Measurements from ENCODE around the gene CROCC.
"Not testable (repeated sequence)": the region's sequence is repeated elsewhere in the genome, so short reads cannot be mapped to it uniquely, and the experiment has no call there.

CROCC gene

GRCh38 chr1:16888860-16889816 lies 32.6 kb upstream of the CROCC start:
- ChIA-PET CTCF (no interaction called here), POLR2A (no interaction called here)
- TF ChIP-seq CTCF (IDR thresholded peaks at IDR 0.05; ENCODE audit: control extremely low read depth, extremely low read depth, low read depth, missing control alignments): peak; percentile 13
- peak; percentile 48 for DNase-seq (ENCODE audit: extremely low spot score)

DNA sequence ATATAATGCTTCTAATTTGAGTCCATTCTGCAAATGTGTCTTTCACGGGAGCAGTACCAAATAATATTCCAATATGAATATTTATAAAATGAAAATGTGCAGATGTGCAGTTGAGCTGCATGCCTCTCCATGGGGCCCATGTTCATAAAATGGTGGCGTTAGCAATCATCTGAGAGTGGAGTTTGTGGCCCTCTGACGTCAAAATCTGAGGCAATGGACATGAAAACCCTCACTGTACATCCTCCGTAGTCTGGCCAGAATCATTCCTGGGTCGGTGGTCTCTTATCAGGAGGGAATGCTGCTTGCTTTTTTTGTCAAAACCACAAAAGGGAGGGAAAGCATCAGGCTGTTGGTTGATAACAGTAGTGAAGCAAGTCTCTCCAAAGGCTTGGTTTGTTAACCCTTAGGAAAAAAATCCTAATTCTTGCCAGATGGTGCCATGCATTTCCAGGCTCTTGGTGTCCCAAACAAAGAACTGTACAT lies 31.2 kb upstream of the CROCC start:
- DNase-seq (ENCODE audit: extremely low spot score); CTCF ChIA-PET: not testable (repeated sequence)
- POLR2A ChIA-PET: interaction anchor here (1.3 kb wide), 1 partner anchor 15 kb away, joined by 3 read pairs; no protein-coding TSS in a partner anchor

DNA sequence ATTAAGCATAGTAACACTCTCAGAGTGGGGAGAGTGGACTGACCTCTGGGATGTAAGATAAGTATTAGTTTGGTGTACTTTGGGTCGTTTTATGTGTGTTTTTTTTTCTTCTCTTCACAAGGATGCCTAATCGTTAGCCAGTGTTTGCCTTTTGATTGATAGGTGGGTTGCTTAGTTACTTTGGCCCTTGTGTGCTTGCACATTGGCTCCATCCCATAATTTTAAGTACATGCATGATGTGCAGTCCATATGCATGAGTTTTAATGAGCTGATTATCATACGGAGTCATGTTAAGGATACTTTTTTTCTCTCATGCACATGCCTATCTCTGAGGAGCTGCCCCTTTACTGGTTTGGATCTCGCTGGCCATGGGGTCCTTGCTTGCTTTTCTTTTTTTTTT lies 30.7 kb upstream of the CROCC start:
- POLR2A ChIA-PET: interaction anchor here (1.3 kb wide), 1 partner anchor 14 kb away, joined by 3 read pairs; no protein-coding TSS in a partner anchor
- DNase-seq (ENCODE audit: extremely low spot score); CTCF ChIA-PET: not testable (repeated sequence)

DNA sequence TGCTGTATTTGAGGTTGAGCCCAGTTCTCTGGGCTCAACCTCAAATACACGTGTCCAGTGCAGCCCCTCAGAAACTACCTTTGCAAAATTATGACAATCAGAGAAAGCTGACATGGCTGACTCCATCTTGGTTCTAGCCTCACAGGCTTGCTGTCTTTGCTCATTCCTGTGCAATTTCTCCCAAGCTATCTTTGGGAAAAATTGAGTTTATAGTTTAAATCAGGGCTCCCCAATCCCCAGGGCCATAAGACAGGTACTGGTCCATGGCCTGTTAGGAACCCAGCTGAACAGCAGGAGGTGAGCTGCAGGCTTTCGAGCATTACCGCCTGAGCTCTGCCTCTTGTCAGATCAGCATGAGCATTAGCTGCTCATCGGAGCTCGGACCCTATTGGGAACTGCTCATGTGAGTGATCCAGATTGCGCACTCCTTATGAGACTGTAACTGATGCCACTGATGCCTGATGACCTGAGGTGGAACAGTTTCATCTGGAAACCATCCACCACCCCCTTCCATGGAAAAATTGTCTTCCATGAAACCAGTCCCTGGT lies 28.7 kb upstream of the CROCC start:
- ChIA-PET CTCF (interaction anchor here (1.2 kb wide), 1 partner anchor 272 kb away, joined by 4 read pairs; no protein-coding TSS in a partner anchor), POLR2A (interaction anchor here (1.6 kb wide), 1 partner anchor 13 kb away, joined by 6 read pairs; no protein-coding TSS in a partner anchor)
- DNase-seq (ENCODE audit: extremely low spot score): not testable (repeated sequence)

GRCh38 chr1:16893796-16894195 lies 27.9 kb upstream of the CROCC start:
- CTCF ChIA-PET; POLR2A ChIA-PET; DNase-seq (ENCODE audit: extremely low spot score): not testable (repeated sequence)

- CTCF ChIA-PET; POLR2A ChIA-PET; DNase-seq (ENCODE audit: extremely low spot score): not testable (repeated sequence)
Measured at GRCh38 chr1:16894338-16894737, 27.4 kb upstream of the CROCC start.

GRCh38 chr1:16895233-16895597 lies 26.5 kb upstream of the CROCC start:
- POLR2A ChIA-PET; CTCF ChIA-PET; DNase-seq (ENCODE audit: extremely low spot score): not testable (repeated sequence)

DNA sequence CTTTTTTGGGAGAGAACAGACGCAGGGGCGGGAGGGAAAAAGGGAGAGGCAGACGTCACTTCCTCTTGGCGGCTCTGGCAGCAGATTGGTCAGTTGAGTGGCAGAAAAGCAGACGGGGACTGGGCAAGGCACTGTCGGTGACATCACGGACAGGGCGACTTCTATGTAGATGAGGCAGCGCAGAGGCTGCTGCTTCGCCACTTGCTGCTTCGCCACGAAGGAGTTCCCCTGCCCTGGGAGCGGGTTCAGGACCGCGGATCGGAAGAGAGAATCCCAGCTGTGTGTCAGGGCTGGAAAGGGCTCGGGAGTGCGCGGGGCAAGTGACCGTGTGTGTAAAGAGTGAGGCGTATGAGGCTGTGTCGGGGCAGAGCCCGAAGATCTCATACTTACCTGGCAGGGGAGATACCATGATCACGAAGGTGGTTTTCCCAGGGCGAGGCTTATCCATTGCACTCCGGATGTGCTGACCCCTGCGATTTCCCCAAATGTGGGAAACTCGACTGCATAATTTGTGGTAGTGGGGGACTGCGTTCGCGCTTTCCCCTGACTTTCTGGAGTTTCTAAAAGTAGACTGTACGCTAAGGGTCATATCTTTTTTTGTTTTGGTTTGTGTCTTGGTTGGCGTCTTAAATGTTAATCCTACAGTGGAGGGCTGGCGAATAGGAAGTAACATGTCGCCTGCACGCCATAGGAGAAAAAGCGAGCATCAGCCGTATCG lies 26.0 kb upstream of the CROCC start, which contains the start of gene RNU1-2:
RNU1-2 (plus strand) TSS at position 383 of the 718 bp plus-strand sequence.
- peak; percentile 80 for DNase-seq (ENCODE audit: extremely low spot score)
- POLR2A ChIA-PET: interaction anchor here (0.6 to 2.0 kb wide), 3 partner anchors 10 to 382 kb away, joined by 3 to 52 read pairs (median 4); no protein-coding TSS in a partner anchor
- CTCF ChIA-PET: not testable (repeated sequence)

DNA sequence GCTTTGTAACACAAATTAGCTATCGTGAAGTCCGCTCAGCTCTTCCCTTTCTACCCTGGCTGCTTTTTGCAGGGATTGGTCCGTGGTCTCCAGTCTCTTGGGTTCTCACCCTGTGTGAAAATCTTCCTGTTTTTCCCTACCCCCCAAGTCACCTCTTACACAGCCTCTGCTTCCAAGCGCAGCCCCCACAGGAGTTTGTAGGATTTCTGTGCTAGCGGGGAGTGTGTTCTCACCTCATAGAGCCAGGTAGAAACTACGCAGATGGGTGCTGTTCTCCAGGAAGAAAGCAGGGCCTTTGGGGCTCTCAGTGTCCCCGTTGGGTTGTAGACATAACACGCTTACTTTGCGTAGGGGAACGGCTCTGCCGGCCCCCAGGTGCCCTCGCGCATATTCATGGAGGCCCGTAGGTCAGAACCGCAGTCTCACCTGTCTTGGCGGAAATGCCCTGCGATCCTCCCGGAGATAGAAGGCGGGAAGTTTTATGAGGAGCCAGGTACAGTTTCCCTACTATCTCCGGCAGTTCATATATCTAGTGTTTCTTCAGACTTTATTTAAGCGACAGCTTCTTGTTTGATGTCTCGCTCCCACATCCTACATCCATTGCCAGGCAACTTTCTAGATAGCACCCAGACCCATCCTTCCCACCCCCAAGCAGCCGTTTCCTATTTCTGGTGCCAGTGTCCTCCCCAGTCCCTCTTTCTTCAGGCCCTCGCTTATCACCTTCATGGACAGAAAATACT lies 25.2 kb upstream of the CROCC start:
- DNase-seq (ENCODE audit: extremely low spot score); CTCF ChIA-PET: not testable (repeated sequence)
- POLR2A ChIA-PET: interaction anchor here (0.6 to 2.0 kb wide), 3 partner anchors 10 to 383 kb away, joined by 3 to 52 read pairs (median 4); no protein-coding TSS in a partner anchor

DNA sequence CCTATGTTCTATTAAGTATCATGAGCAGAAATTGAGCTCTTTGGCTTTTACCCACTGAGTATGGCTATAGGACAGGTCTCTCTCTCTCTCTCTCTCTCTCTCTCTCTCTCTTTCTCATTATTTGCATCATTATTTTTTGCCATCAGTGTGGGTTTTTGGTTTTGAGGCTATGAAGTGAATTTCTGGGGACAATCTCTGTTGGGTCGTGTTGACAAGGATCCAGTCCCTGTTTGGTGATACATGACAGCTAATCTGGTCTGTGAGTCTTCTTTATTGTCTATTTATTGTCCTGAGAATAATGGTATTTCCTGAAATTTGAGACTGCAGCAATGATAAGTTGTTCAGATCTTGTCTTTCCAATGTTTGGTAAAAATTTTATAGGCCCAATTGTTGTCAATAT lies 24.1 kb upstream of the CROCC start:
- POLR2A ChIA-PET: interaction anchor here (0.7 to 2.0 kb wide), 2 partner anchors 8 to 338 kb away, joined by 4 to 52 read pairs; no protein-coding TSS in a partner anchor
- DNase-seq (ENCODE audit: extremely low spot score); CTCF ChIA-PET: not testable (repeated sequence)

DNA sequence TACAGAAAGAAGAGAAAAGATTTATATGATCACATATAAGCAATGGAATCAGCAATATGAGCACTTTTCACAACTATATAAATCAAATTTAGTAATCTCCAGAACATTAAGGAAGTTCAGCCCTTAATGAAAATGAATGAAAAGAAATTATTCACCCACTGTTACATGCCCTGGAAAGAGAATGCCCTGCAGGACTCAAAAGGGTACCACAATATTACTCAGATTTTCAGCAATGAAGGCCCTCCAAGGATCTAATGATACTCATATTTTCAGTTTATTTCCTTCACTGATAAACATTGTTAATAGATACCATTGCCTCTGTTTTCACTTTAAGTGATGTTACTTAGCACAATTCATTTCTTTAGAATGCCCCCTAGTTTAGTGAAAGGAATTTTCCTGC lies 23.4 kb upstream of the CROCC start:
- POLR2A ChIA-PET: interaction anchor here (0.6 kb wide), 1 partner anchor 778 kb away, joined by 3 read pairs; no protein-coding TSS in a partner anchor
- CTCF ChIA-PET: not testable (repeated sequence)

DNA sequence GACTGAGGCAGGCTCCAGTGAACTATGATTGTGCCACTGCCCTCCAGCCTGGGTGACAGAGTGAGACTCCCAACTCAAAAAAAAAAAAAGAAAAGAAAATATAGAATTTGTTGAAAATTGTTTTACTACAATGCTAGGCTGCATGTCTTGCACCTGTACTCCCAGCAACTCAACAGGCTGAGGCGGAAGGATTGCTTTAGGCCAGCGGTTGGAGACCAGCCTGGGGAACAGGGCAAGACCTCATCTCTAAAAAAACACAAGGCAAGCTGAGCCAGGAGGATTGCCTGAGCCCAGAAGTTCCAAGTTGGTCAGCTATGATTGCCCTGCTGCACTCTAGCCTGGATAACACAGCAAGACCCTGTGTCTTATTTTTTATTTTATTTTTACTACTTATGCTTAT lies 22.7 kb upstream of the CROCC start:
- POLR2A ChIA-PET: interaction anchor here (0.6 kb wide), 1 partner anchor 779 kb away, joined by 3 read pairs; no protein-coding TSS in a partner anchor
- CTCF ChIA-PET: interaction anchor here (1.0 kb wide), 1 partner anchor 190 kb away, joined by 4 read pairs; no protein-coding TSS in a partner anchor
- not testable (repeated sequence) for DNase-seq (ENCODE audit: extremely low spot score)

More for the DNA sequence above, 23.4 kb upstream of the CROCC start:
- DNase-seq (ENCODE audit: extremely low spot score): not testable (repeated sequence)

Data from GM10248 (cell line).